Body of pancreas (tissue), 4 donors: ENCODE data around the gene CCN2. TPM values are rescaled to one million over a fixed set of nuclear protein-coding genes. Genes with fewer than 3 reads are reported as not detected.

Experiments
- ATAC-seq: fragments of 150-250 bp; one replicate; pipeline ENCODE4 v1.9.1; 2016
- DNase-seq, 4 donors: peaks; one replicate each; pipeline ENCODE4 v3.0.0-alpha.2; 2019
- H3K27ac ChIP-seq, 4 donors: fragments of 200-600 bp; sonication (generic); 1 replicate in 3 of 4; 2 replicates in 1 of 4; pipeline versions ENCODE4 v1.5.1 to v1.6.1; 2016 to 2019; ENCODE audit warnings: mild to moderate bottlenecking in 1 of 4, mixed read lengths in 1 of 4, moderate library complexity in 1 of 4
- H3K27me3 ChIP-seq, 2 donors: fragments of 200-600 bp; sonication (generic); one replicate each; pipeline ENCODE4 v1.6.0; 2016; ENCODE audit warnings: mild to moderate bottlenecking in 1 of 2
- H3K36me3 ChIP-seq, 2 donors: fragments of 200-600 bp; sonication (generic); replicated peaks in 1 of 2; 2 replicates each; pipeline ENCODE4 v1.5.1; 2016; ENCODE audit warnings: low read depth in 2 of 2; ENCODE audit not compliant: insufficient read depth in 1 of 2
- H3K4me1 ChIP-seq: fragments of 200-600 bp; sonication (generic); one replicate; pipeline ENCODE4 v1.6.0; 2016
- H3K4me3 ChIP-seq, 2 donors: fragments of 200-600 bp; sonication (generic); 1 replicate in 1 of 2; 2 replicates in 1 of 2; pipeline ENCODE4 v1.5.1; 2016 to 2019
- H3K9me3 ChIP-seq, 3 donors: fragments of 200-600 bp; sonication (generic); 1 replicate in 2 of 3; 2 replicates in 1 of 3; pipeline ENCODE4 v1.5.1; 2016
- POLR2A ChIP-seq, 3 donors: fragments of 450-650 bp; IDR thresholded peaks; one replicate each; pipeline ENCODE4 v1.6.1; 2016; ENCODE audit warnings: antibody characterized with exemption in 3 of 3, mild to moderate bottlenecking in 2 of 3
- WGBS, 2 donors: methylation state at CpG; one replicate each; pipeline ENCODE4 v1.1.5; 2017; 5-methylcytosine and 5-hydroxymethylcytosine counted together
- intact Hi-C: fragments of 100-400 bp; cut with DNase I; formaldehyde crosslinking; loops from one replicate; pipeline ENCODE4 v1.15.1; 2023
- total RNA-seq, 2 donors: library from RNA; depleted of rRNA; stranded (reverse); fragments of >200 nt; gene quantifications; one replicate each; pipeline ENCODE4 v1.1.0, GENCODE V29; 2016
- TF ChIP-seq, protein P1 (sequence below), 7 experiments: fragments of 450-650 bp in 4 of 7; fragments of 200-600 bp in 3 of 7; sonication (generic) in 3 of 7; IDR thresholded peaks; one replicate each; pipeline ENCODE4 v1.5.1; 2016 to 2019; ENCODE audit warnings: antibody characterized with exemption in 7 of 7

The CCN2 gene
- total RNA-seq, 2 donors from 2014 or later: 109 to 203 TPM

DNA sequence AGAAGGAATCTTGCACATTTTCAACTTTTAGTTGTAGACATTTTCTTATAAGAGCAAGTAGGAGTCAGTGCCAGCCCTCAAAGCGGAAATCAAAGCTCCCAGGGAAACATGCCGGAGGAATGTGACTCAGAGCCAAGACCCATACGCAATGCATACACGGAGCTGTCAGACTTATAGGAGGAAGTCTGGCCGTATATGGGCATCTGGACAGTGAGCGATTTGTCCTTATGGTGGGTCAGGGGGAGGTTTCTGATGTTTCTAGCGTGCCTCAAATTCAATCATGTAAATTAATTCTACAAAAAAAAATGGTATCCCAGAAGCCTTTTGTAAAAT is 3.6 kb upstream of the CCN2 start:
- H3K4me1 ChIP-seq: peaks cover 29% of the 10 kb centered on the region
- peak overlapping the region in 2 of 4 donors; percentile 45 for H3K27ac ChIP-seq
- WGBS, 2 donors: 22 to 30% methylated on average over 7 of the region's 7 CpGs
- TF ChIP-seq, protein P1, sequence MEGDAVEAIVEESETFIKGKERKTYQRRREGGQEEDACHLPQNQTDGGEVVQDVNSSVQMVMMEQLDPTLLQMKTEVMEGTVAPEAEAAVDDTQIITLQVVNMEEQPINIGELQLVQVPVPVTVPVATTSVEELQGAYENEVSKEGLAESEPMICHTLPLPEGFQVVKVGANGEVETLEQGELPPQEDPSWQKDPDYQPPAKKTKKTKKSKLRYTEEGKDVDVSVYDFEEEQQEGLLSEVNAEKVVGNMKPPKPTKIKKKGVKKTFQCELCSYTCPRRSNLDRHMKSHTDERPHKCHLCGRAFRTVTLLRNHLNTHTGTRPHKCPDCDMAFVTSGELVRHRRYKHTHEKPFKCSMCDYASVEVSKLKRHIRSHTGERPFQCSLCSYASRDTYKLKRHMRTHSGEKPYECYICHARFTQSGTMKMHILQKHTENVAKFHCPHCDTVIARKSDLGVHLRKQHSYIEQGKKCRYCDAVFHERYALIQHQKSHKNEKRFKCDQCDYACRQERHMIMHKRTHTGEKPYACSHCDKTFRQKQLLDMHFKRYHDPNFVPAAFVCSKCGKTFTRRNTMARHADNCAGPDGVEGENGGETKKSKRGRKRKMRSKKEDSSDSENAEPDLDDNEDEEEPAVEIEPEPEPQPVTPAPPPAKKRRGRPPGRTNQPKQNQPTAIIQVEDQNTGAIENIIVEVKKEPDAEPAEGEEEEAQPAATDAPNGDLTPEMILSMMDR (IDR thresholded peaks at IDR 0.05): no peak
- no peak for TF ChIP-seq POLR2A (IDR thresholded peaks at IDR 0.05)
- intact Hi-C loops: no loop called here
- H3K4me3 ChIP-seq: no peak overlapping the region
- no peaks in the 10 kb centered on the region for H3K27me3 ChIP-seq
- no peaks in the 10 kb centered on the region for H3K36me3 ChIP-seq
- ATAC-seq: no peak
- H3K9me3 ChIP-seq: no peaks in the 10 kb centered on the region
- DNase-seq: peak; percentile 51 to 76 (median 71)

DNA sequence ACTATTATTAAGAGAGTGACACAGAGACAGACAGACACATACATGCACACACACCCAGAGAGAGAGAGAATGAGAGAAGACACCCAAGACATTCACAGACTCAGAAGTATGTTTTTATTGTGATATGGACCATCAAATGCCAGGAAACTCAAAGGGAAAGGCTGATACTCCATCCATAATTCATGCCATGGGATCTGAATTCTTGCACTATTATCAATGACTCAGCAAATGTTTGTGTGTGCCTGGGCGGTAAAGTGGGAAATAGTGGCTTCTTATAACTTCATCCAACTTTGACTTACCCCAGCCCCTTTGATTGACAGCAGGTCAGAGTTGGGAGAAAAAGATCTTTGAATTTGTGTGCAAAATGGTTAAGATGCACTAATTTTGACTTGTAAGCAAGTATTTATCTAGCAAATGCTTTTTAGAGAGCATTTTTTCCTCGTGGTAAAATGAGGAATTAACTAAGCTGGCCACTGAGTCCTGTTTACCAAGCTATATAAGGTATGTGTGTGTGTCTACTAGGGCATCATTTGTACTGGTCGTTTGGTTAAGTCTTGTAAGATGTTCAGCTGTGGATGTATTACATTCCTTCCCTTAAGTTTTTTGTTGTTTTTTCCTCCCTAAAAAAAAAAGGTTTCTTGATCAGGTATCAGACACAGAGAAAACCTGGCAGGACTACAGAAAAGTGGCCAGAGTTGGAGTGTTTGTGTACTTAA is 3.0 kb upstream of the CCN2 start:
- H3K27ac ChIP-seq: peak overlapping the region in 2 of 4 donors; percentile 45
- TF ChIP-seq POLR2A (IDR thresholded peaks at IDR 0.05): no peak
- DNase-seq (no peak), ATAC-seq (no peak)
- H3K27me3 ChIP-seq: no peaks in the 10 kb centered on the region
- no peak overlapping the region for H3K4me3 ChIP-seq
- H3K9me3 ChIP-seq: no peaks in the 10 kb centered on the region
- H3K4me1 ChIP-seq: peaks cover 28% of the 10 kb centered on the region
- no peaks in the 10 kb centered on the region for H3K36me3 ChIP-seq
- 14 to 24% methylated on average over 3 of the region's 3 CpGs for WGBS, 2 donors
- intact Hi-C loops: no loop called here

GRCh38 chr6:131952886-131953509 is 1.8 kb upstream of the CCN2 start:
- no peaks in the 10 kb centered on the region for H3K27me3 ChIP-seq
- H3K36me3 ChIP-seq: no peaks in the 10 kb centered on the region
- no peaks in the 10 kb centered on the region for H3K9me3 ChIP-seq
- ATAC-seq (no peak), DNase-seq (no peak)
- no peak overlapping the region for H3K27ac ChIP-seq
- peaks cover 24% of the 10 kb centered on the region for H3K4me1 ChIP-seq
- intact Hi-C loops: no loop called here
- no peak overlapping the region for H3K4me3 ChIP-seq
- WGBS, 2 donors: 90 to 91% methylated on average over 4 of the region's 4 CpGs
- TF ChIP-seq POLR2A (IDR thresholded peaks at IDR 0.05): no peak
- TF ChIP-seq, protein P1 (IDR thresholded peaks at IDR 0.05): no peak

- Histone ChIP-seq H3K4me1 (peaks cover 24% of the 10 kb centered on the region), H3K4me3 (no peak overlapping the region), H3K36me3 (no peaks in the 10 kb centered on the region), H3K27ac (peak overlapping the region in 3 of 4 donors; percentile 81 to 87 (median 84)), H3K9me3 (no peaks in the 10 kb centered on the region), H3K27me3 (no peaks in the 10 kb centered on the region)
- 24 to 35% methylated on average over 8 of the region's 8 CpGs for WGBS, 2 donors
- no peak for TF ChIP-seq POLR2A (IDR thresholded peaks at IDR 0.05)
- TF ChIP-seq, protein P1 (IDR thresholded peaks at IDR 0.05): no peak
- DNase-seq (no peak), ATAC-seq (no peak)
- intact Hi-C loops: no loop called here
These were observed 531 bp upstream of the CCN2 start for GRCh38 chr6:131951576-131952230.
